ENCODE measurements around the gene METTL1. TPM values are rescaled to one million over a fixed set of nuclear protein-coding genes. Genes with fewer than 3 reads are reported as not detected.

The METTL1 gene
- total RNA-seq, 4 donors from 2014 or later: 4.8 to 11.0 (median 7.8) TPM

- no peak for ATAC-seq
- TF ChIP-seq POLR2AphosphoS5 (IDR thresholded peaks at IDR 0.05) (no peak), CTCF (IDR thresholded peaks at IDR 0.05) (peak in 2 of 4 experiments; percentile 10 to 20)
- Histone ChIP-seq H3K4me1 (peaks cover 4 to 39% (median 31%) of the 10 kb centered on the region in 3 donors), H3K27ac (no peak overlapping the region), H3K27me3 (peaks cover 98% of the 10 kb centered on the region), H3K4me3 (peak overlapping the region in 1 of 2 donors; percentile 26), H3K9me3 (no peaks in the 10 kb centered on the region), H3K36me3 (no peaks in the 10 kb centered on the region)
- 15 to 27% methylated on average over 6 to 12 of the region's 49 CpGs for WGBS, 2 donors (ENCODE audit: low coverage in 1 of 2)
These were observed 35.8 kb downstream of the METTL1 start for GRCh38 chr12:57735952-57736740.

- Histone ChIP-seq H3K4me3 (peak overlapping the region in 1 of 2 donors; percentile 26), H3K9me3 (no peaks in the 10 kb centered on the region), H3K4me1 (peaks cover 4 to 39% (median 31%) of the 10 kb centered on the region in 3 donors), H3K27me3 (peaks cover 98% of the 10 kb centered on the region), H3K27ac (no peak overlapping the region), H3K36me3 (no peaks in the 10 kb centered on the region)
- 28 to 39% methylated on average over 3 to 6 of the region's 8 CpGs for WGBS, 2 donors (ENCODE audit: low coverage in 1 of 2)
- no peak for ATAC-seq
- no peak for TF ChIP-seq CTCF (IDR thresholded peaks at IDR 0.05)
- TF ChIP-seq POLR2AphosphoS5 (IDR thresholded peaks at IDR 0.05): no peak
- TF ChIP-seq EP300 (IDR thresholded peaks at IDR 0.05): no peak
- no peak for TF ChIP-seq POLR2A (IDR thresholded peaks at IDR 0.05)
These were observed 36.6 kb downstream of the METTL1 start for GRCh38 chr12:57735198-57735855.

GRCh38 chr12:57734591-57734990, 37.3 kb downstream of the METTL1 start:
- peaks cover 98% of the 10 kb centered on the region for H3K27me3 ChIP-seq
- no peak overlapping the region for H3K4me3 ChIP-seq
- ATAC-seq: no peak
- peaks cover 4 to 39% (median 31%) of the 10 kb centered on the region in 3 donors for H3K4me1 ChIP-seq
- no peaks in the 10 kb centered on the region for H3K36me3 ChIP-seq
- TF ChIP-seq EP300 (IDR thresholded peaks at IDR 0.05): no peak
- no peak for TF ChIP-seq CTCF (IDR thresholded peaks at IDR 0.05)
- TF ChIP-seq POLR2AphosphoS5 (IDR thresholded peaks at IDR 0.05): no peak
- no peak for TF ChIP-seq POLR2A (IDR thresholded peaks at IDR 0.05)
- H3K27ac ChIP-seq: no peak overlapping the region
- no peaks in the 10 kb centered on the region for H3K9me3 ChIP-seq
- WGBS, 2 donors (ENCODE audit: low coverage in 1 of 2): 43 to 89% methylated on average over 1 to 3 of the region's 4 CpGs

GRCh38 chr12:57733928-57734327, 38.0 kb downstream of the METTL1 start:
- TF ChIP-seq CTCF (IDR thresholded peaks at IDR 0.05) (no peak), POLR2A (IDR thresholded peaks at IDR 0.05) (no peak), POLR2AphosphoS5 (IDR thresholded peaks at IDR 0.05) (no peak), EP300 (IDR thresholded peaks at IDR 0.05) (no peak)
- 100% methylated on average over 1 of the region's 6 CpGs; no CpG with 5 or more reads in 1 of the 2 donors for WGBS, 2 donors (ENCODE audit: low coverage in 1 of 2)
- H3K27me3 ChIP-seq: peaks cover 94% of the 10 kb centered on the region
- no peaks in the 10 kb centered on the region for H3K36me3 ChIP-seq
- H3K4me3 ChIP-seq: no peak overlapping the region
- no peak for ATAC-seq
- H3K4me1 ChIP-seq: peaks cover 4 to 37% (median 30%) of the 10 kb centered on the region in 3 donors
- H3K27ac ChIP-seq: no peak overlapping the region
- H3K9me3 ChIP-seq: no peaks in the 10 kb centered on the region
